Amniotic epithelial cell (primary cell): ENCODE data around the gene KCNE5.
"Not testable (repeated sequence)": the region's sequence is repeated elsewhere in the genome, so short reads cannot be mapped to it uniquely, and the experiment has no call there.

Source experiments
- DNase-seq: peaks from one replicate; pipeline ENCODE4 v3.0.0-alpha.2; 2010; ENCODE audit warnings: low read depth

The KCNE5 gene

GRCh38 chrX:109624641-109625616 lies at the start of gene KCNE5:
Gene KCNE5 (minus strand): TSS chrX:109625172. CDS start chrX:109625020, 152 bp downstream.
- no peak for DNase-seq

- peak; percentile 40 for DNase-seq
These were observed 47.3 kb upstream of the KCNE5 start for GRCh38 chrX:109672239-109672638.

- DNase-seq = not testable (repeated sequence)
These were observed 46.2 kb upstream of the KCNE5 start for GRCh38 chrX:109671170-109671569.

GRCh38 chrX:109667986-109668385 lies 43.0 kb upstream of the KCNE5 start:
- DNase-seq = no peak

- no peak for DNase-seq
These were observed 35.6 kb upstream of the KCNE5 start for GRCh38 chrX:109660435-109661143.

- no peak for DNase-seq
These were observed 33.4 kb upstream of the KCNE5 start for GRCh38 chrX:109658391-109658790.

- DNase-seq = not testable (repeated sequence)
These were observed 32.4 kb upstream of the KCNE5 start for GRCh38 chrX:109657364-109657763.

- DNase-seq = peak; percentile 8
These were observed 31.8 kb upstream of the KCNE5 start for GRCh38 chrX:109656774-109657173.

- no peak for DNase-seq
These were observed 30.7 kb upstream of the KCNE5 start for GRCh38 chrX:109655502-109656201.

- no peak for DNase-seq
These were observed 29.6 kb upstream of the KCNE5 start for GRCh38 chrX:109654516-109655109.

GRCh38 chrX:109644671-109645070 lies 19.7 kb upstream of the KCNE5 start:
- not testable (repeated sequence) for DNase-seq

GRCh38 chrX:109643687-109644086 lies 18.7 kb upstream of the KCNE5 start:
- no peak for DNase-seq

- no peak for DNase-seq
These were observed 13.2 kb upstream of the KCNE5 start for GRCh38 chrX:109638158-109638557.

GRCh38 chrX:109637477-109637876 lies 12.5 kb upstream of the KCNE5 start:
- not testable (repeated sequence) for DNase-seq

GRCh38 chrX:109635146-109635545 lies 10.2 kb upstream of the KCNE5 start:
- peak; percentile 17 for DNase-seq

- peak; percentile 20 for DNase-seq
These were observed 8.0 kb upstream of the KCNE5 start for GRCh38 chrX:109632906-109633504.

- DNase-seq = no peak
These were observed 4.3 kb upstream of the KCNE5 start for GRCh38 chrX:109629310-109629709.

GRCh38 chrX:109626637-109627036 lies 1.7 kb upstream of the KCNE5 start:
- DNase-seq = no peak

GRCh38 chrX:109623997-109624396 lies 975 bp downstream of the KCNE5 start:
- DNase-seq = no peak

GRCh38 chrX:109622270-109622669 lies 2.7 kb downstream of the KCNE5 start:
- no peak for DNase-seq

- no peak for DNase-seq
These were observed 5.2 kb downstream of the KCNE5 start for GRCh38 chrX:109619771-109620170.

GRCh38 chrX:109614951-109615350 lies 10.0 kb downstream of the KCNE5 start:
- DNase-seq = no peak
